ENCODE results near the gene MTSS2.

MTSS2 gene

DNA sequence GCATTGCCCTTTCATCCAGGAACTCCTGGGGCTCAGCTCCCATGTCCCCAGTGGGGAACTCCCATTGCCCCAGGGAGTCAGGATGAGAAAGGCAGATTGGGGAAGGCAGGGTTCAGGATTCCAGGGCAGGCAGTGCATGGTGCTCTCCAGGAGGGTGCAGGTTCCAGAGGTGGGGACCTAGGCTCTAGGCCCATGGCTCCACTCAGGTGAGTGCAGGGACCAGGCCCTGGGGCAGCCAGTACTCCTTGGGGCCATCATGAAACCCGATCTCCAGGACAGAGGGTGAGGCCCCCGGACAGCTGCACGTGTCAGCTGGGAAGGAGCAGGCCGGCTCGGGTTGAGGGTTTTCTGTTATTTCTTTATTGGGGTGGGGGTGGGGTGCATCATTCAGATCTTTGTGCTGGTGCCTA is 1.3 kb upstream of the MTSS2 start:
- no peak for DNase-seq (ENCODE audit: low read depth in 4 of 4, low spot score in 1 of 4)

DNA sequence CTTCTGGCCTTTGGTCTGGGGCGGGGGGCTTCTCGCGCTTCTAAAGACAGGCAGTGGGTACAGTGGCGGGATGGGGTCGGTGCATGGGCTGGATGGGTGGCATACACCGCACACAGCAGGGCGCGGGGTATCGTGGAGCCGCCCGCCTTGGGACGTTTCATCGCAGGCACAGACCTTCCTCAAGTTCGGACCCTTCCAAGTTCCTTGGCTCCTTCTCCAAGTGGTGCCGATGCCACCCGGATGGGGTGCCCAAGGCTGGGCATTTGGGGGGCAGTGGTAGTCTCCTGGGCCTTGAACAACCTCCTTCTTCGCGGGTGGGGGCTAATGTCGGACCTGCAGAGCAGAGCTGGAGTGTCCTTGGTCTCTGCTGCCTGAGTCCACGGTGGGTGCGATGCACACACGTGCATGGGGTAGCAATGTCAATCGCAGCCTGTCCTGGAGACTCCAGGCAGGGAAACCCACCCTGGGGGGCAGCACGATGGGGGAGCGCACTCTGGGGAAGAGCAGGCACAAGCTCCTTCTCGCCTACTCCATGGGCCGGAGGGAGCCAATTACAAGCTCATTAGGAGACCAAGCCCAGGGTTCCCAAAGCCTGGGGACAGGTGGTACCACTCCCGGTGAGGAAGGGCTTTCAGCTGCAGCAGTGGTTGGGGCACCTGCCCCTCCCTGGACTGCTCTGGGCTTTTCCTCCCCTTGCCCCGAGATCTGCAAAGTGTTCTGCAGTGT is 686 bp upstream of the MTSS2 start:
- no peak for DNase-seq (ENCODE audit: low read depth in 4 of 4, low spot score in 1 of 4)

DNA sequence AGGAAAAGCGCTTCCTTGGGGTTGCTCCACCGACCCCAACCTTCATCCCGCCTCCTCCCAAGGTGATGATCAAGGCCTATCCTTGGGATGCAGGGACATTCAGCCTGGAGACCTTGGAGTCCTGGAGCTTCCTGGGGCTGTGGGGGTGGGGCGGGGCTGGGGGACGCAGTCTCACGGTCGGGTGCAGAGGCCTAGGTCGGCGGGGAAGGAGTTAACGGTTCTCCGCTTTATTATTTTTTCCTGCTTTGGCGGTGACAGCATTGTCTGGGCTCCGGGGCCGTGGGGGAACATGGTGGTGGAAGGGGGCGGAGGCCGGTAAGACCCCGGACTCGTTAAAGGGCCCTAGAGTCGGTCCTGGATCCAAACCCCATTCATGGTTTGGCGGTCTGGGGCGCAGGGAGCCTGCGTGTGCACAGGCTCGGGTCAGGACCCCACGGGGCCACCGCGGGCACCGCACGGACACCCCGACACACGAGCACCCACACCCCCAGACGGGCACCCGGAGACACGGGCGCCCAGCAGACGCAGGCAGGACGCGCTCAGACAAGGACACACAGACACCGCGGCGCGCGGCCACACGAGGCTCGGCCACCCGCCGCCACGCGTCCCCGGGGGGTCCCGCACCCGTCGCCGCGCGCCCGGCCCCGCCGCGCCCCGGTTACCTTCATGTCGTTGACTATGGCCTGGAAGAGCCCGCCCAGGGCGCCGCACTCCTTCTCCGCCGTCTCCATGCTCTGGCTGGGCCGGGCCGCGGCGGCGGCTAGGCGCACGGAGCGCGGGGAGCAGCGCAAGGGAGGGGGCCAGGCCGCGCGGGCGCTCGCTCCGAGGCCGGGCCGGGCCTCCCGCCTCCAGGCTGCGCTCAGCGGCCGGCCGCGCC is 554 bp downstream of the MTSS2 start:
- no peak for DNase-seq (ENCODE audit: low read depth in 4 of 4, low spot score in 1 of 4)

DNA sequence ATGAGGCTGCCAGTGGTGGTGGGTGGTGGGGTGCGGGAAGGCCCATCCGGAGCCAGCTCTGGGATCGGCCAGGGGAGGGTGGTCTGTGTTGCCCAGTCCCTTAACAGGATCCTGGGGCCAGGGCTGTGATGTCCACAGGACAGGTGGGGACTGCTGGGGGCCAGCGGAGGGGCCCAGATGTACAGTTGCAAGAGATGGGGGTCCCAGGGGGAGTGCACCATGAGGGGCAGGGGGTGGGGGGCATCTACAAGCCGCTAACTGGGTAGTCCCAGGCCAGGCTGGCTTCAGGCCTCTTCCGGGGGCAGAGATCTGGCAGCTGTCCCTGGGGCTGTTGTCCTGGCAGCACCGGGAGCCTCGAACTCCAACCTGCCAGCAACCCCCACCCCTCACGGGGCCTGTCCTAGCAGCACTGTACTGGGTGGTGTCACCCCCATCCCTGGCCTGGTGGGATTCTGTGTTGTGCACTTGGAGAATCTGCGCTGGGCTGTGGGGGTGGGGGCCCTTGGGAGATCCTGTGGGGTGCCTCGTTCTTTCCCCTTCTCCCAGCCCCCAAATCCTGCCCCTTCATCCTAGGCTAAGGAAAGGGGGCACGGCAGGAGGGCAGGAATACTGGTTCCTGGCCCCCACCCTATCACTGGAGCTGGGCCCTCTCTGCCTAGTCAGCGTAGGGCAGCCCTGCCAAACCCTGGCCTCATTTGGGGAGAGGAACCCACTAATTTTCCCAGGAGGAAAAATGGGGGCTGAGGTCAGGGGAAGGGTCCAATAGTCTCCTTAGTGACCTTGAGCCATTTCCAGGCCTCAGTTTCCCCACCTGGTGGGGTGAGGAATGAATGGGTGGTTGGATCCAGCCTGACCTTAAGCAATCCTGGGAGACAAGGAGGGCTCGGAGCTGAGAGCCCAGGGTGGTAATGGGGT is 1.4 kb downstream of the MTSS2 start:
- DNase-seq (ENCODE audit: low read depth in 4 of 4, low spot score in 1 of 4): no peak

DNA sequence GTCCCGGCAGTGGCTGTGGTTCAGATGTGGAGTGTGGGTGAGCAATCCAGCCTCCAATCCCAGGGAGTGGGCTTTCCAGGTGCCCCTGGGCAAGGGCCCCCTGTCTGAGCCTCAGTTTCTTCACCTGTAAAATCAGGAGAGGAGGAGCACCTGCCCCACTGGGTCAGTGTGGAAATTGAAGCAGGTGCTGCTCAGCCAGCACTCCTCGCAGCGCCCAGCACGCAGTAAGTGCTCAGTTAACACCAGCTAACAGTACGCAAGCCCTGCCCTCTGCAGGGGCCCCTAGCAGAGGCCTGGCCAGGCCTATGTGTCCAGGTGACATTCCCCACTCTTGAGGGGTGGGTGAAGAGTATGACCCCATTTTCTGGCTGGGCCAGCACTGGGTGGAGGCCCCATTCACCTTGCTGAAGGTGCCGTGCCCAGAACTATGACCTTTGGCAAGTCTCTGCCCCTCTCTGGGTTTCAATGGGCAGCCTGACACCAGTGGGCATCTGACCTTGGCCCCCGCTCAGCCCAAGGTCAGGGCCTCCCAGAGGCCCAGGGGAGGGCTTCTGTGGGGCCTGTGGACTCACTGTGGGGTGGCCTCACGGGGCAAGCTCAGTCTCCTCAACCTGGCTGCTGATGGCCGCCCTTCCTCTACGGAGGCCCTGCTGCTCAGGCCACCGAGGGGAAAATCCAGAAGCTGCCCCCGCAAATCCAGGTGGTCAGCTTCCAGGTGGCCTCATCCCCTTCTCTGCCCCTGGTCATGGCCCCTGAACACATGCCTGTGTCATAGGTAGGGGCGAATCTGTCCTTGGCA is 2.5 kb downstream of the MTSS2 start:
- no peak for DNase-seq (ENCODE audit: low read depth in 4 of 4, low spot score in 1 of 4)

DNA sequence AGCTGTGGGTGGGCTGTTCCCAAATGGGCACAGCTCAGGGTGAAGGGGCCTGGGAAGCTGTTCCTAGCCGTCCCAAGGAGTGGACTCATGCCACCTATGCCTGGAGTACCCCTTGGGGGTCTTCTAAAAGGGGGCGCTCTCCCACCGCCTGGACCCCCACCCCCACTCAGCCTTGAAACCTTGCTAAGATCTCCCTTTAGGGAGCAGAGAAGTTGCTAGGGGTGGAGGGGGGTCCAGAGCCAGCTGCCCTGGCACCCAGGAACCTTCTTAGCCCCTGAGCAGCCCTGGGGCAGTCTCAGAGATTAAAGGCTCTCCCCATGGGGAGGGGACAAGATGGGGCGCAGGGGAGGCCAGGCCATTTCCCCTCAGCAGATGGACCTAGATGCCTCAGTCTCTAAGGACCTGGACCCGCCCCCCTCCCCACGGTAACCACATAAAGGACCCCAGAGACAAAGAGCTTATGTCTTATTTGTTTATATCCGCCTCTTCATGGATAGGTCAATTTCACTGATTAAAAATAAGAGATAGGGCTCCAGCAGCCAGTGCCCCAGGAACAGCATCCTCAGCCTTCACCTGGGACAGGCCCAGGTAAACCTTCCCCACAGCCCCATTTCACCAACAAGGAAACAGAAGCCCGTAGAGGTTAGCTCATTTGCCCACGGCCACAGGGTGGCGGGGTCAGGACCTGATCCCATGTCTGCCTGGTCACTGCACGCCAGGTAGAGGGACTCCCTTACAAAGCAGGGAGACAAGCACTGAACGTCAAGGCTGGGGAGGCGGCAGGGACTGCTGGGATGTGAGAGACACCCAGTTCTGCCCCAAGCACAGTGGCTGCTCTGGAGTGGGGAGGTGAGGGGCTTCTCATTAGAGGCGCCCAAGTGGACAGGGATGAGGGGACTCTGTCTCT is 3.4 kb downstream of the MTSS2 start:
- DNase-seq (ENCODE audit: low read depth in 4 of 4, low spot score in 1 of 4): no peak

DNA sequence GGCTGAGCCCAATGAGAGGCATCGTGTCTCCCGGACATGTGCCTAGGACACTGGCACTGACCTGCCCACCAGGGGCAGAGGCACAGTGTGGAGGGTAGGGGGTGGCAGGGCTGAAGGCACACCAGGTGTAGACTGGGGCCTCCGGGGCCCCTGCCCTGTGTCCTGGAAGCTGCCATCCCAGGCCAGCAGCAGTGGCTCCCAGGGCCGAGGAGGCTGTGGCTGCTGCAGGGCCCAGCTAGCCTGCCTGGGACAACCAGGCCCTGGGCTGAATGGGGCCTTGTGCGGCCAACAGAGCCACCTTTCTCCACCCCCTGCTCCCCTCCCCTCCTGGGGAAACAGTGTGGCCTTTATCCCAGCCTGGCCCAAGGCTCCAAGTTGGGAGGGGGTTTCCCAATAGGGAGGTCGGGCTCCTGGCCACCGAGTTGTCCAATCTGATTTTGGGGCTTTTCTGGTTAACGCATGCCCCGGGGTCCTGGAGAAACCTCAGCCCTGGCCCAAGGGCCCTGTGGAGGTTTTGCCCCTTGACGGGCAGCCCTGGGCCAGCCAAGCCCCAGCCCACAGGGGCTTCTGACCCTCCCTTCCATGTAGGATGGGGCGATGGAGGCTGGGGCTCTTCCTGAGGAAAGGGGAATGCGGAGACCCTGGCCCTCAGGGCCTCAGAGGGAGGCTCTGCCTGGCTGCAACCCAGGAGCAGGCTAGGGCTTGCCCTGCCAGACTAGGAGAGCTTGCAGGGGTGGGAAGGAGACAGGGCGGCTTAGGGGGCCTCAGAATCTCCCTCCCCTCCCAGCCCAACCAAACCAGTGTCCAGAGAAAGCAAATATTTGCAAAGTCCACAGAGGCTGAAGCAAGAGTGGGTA is 4.2 kb downstream of the MTSS2 start:
- no peak for DNase-seq (ENCODE audit: low read depth in 4 of 4, low spot score in 1 of 4)

DNA sequence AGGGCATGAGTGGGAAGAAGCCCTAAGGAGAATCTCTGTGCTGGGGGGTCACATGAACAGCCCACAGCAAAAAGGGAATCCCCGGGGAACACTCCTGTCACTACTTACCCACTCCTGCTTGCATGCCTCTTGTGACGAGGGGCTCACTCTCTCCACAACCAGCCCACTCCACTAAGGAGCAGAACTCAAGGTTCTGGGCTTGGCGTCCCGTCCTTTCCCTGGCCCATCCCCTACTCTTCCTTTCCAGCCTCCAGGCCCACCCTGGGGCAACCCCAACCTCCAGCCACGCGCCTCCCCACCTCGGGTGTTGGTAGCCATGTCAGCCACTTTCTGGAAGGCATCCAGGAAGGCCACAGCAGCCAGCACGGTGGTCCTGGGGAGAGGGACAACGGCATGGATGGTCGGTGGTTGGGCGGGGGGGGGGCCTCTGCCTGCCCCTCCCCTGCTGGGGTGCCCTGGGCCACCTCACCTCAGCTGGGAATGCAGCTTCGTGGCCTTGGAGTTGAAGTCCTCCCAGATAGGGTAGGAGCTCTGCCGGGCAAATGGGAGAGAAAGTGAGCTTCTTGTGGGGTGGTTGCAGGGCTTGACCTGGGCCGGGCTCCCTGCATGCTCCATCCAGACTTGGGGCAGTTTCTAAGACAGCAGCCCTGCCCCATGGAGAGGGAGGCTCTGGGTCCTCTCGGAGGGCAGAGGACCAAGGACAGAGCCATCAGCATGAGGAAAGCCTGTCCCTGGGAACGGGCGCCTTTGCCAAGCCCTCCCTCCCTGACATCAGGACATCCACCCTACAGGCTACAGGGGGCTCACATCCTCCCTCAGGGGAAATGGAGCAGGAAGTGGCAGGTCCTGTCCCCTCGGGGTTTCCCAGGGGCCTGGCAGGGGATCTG is 5.1 kb downstream of the MTSS2 start:
- no peak for DNase-seq (ENCODE audit: low read depth in 4 of 4, low spot score in 1 of 4)

DNA sequence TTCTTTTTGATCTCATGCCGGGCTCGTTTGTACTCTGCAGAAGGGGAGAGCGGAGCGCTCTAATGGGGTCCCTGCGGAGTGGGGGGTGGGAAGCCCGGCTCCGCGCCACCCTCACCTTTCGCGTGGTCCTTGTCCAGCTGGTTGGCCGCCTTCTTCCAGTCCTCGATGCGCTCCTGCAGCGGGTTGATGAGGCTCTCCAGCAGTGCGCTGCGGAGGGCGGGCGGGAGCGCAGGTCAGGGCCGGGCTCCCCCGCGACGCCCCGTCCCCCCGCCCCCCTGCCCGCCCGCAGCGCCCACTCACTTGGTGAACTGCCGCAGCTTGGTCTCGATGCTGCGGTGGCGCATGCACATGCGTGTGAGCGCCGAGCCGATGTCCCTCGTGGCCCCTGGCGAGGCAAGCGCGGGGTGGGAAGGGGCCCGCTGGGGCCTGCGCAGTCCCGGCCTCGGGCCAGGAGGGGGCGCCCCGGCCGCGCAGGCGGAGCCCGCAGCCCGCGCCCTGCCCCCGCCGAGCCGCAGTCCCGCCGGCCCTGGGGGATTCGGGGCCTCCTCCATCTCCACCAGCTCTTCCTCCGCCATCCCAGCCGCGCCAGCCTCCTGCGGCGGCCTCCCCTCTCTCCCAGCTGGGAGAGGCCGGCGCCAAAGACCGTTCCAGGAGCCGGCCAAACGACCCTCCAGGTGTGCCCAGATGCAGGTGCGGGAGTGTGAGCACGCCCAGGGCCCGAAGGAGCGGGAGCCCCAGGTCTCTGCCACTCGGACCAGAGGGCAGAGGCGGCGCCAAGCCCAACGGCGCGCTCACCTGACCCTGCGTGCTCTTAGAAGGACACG is 6.0 kb downstream of the MTSS2 start:
- DNase-seq (ENCODE audit: low read depth in 4 of 4, low spot score in 1 of 4): no peak

DNA sequence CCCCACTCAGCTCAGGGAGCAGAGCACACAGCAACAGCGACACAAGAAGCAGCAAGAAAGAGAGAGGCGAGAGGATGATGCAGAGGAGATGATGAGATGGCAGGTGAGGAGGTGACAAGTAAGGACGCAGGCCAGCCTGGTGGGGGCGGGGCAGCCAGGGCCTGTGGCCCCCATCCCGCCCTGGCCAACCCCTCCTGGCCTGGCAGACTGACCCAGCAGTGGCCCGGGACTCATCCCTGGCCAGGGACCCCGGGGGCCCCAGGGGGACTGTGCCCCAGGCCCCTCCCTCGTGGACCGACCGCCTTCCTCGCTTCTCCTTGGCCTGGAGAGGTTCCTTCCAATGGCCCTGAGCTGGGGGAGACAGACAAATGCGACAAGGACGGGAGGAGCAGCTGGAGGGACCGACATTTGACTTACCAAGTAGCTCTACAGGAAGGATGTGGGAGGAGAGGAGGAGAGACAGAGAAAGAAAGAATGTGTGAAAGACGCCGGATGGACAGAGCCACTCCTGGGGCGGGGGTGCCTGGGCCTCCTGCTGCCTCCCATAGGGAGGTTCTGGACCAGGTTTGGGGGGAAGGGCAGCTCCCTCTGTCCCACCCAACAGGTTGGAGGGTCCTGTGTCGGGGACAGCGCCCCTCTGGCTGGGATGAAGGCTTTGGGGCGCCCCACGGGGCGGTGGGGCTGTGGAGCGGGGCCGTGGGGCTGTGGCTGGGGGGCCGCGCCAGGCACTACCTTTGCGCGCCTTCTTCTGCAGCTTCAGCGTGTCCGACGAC is 6.8 kb downstream of the MTSS2 start:
- no peak for DNase-seq (ENCODE audit: low read depth in 4 of 4, low spot score in 1 of 4)

DNA sequence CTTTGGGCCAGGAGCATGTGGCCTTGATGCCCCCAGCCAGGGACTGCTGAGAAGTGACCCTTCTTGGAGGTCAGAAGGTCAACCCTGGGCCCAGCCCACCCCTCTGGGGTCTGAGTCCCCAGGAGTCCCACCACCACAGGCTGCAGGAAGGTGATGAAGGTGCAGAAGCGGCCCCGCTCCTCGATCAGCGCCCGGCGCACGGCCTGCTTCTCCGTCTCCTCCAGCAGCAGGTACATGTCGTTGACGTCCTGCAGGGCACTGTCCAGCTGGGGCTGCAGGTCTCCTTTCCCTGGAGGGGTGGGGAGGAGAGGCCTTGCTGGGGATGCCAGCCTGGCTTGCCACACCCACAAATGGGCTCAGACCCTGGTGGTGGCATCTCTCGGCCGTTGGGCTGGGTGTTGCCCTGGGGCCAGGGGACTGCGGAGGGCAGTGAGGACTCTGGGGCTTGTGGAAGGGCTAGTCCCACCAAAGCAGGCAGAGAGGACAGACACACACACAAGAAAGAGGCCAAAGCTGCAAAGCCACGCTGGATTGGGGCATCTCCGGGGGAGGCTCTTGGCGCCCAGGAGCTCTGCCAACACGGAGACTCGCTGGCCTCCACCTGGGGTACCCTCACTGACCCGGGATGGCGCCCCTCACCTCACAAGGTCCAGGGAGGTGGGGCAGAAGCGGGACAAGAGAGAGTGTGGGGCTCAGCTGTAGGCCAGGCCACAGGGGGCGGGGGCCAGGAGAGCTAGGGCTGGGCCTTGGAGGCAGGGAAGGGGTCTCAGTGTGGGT is 7.5 kb downstream of the MTSS2 start:
- no peak for DNase-seq (ENCODE audit: low read depth in 4 of 4, low spot score in 1 of 4)

DNA sequence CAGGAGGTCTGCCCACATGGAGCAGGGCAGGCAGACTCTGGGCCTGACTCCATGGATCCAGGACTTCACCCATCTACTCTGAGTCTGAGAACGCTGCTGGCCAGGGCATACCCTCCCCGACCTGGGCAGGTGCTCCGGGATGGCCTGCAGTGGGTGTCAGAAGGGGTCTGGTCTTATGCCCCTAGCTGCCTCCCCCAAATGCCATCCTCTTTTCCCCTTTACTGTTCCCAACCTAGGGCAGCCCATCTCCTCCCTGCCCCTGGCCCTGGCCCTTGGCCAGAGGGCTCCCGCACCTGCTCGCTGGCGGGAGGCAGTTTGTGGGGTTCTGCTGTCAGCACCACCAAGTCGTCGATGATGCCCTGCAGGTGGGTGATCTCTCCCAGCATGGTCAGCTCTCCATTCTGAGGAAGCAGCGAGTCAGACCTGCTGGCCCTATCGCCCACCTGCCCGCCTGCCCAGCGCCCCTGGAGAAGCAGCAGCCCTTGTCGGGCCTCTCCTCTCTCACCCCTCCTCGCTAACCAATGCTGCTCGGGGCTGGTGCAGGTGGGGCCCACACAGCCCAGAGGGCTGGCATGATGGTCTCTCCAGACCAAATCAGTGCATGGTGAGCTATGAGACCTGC is 8.2 kb downstream of the MTSS2 start:
- no peak for DNase-seq (ENCODE audit: low read depth in 4 of 4, low spot score in 1 of 4)

DNA sequence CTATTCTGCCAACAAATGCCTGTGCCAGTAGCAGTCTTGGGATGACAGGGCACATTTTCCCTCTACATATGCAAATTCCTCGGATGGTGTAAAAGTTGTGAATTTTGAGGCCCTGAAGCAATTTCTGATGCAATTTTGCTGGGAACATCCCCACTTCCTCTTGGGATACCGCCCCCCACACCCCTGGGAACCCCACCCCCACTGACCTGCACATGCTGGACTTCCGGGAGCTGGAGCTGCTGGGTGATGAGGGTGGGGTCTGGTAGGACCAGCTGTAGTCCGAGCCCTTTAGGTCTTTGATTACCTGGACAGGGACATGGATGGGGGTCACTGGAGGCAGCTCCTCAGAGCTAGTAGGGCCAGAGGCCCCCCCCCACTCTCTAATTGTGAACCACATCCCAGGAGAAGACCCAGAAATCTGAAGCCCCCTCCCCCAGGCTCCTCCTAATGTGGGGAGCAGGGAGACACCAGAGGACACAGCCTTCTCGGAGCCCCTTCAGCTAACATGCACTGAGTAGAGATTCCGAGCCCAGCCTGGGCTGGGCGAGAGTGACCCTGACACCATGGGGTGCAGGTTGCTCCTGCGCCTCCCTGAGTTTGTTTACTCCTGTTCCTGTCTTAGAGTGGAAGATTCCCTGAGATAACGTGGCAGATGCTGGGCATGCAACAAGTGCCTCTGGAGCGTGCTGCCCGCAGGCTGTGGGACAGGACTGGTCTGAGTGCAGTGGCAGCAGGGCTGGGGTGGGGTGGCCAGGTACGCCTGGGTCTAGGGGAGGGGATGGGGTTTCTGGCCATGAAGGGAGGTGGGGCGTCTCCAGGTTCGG is 9.0 kb downstream of the MTSS2 start:
- no peak for DNase-seq (ENCODE audit: low read depth in 4 of 4, low spot score in 1 of 4)
